ENCODE data around the gene NFATC3. TPM values are rescaled to one million over a fixed set of nuclear protein-coding genes. Genes with fewer than 3 reads are reported as not detected.

The NFATC3 gene
- total RNA-seq, 1 donor from 2014 or later, result 24.7 TPM

DNA sequence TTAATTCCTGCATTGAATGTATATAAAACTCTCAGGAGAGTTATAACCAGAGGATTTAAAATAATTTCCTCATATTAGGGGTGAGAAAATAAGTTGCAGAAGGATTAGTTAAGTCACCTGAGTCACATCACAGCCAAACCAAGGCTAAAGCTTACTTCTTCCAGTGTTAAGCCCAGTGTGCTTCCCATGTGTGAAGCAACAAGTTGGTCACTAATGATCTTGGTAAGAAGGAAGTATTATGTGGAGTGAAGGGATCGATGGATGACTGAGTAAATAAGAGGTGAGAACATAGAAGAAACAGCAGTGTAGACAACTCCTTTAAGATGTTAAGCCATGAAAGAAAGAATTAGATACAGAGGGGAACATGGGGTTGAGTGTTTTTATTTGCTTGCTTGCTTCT, 130.1 kb downstream of the NFATC3 start:
- DNase-seq (no peak), ATAC-seq (no peak)
- intact Hi-C loops (cut with micrococcal nuclease), result no loop called here

DNA sequence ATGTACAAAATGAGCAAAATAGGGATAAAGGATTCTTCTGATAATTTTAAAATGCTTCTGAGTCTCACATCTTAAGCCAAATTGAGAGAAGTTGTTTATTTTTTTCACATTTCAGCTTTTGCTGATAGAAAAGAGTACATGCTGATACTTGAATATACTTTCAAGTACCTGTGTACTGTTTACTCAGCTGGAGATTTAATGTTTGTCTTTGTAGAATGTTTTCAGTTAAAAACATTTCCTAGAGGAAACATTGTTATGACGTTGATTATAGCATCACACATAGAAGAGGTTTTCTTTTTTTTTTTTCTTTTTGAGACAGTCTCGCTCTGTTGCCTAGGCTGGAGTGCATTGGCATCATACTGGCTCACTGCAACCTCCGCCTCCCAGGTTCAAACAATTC, 131.1 kb downstream of the NFATC3 start:
- DNase-seq (no peak), ATAC-seq (no peak)
- intact Hi-C loops (cut with micrococcal nuclease), result no loop called here

- intact Hi-C loops (cut with micrococcal nuclease), result no loop called here
- DNase-seq (no peak), ATAC-seq (no peak)
Observed at GRCh38 chr16:68217506-68217905, 132.3 kb downstream of the NFATC3 start.

- no peak for DNase-seq
- intact Hi-C loops (cut with micrococcal nuclease), result loop anchor here (10.0 kb wide), 1 partner anchor 125 kb away; no protein-coding TSS in a partner anchor
- no peak for ATAC-seq
Observed at GRCh38 chr16:68219725-68220351, 134.7 kb downstream of the NFATC3 start.

DNA sequence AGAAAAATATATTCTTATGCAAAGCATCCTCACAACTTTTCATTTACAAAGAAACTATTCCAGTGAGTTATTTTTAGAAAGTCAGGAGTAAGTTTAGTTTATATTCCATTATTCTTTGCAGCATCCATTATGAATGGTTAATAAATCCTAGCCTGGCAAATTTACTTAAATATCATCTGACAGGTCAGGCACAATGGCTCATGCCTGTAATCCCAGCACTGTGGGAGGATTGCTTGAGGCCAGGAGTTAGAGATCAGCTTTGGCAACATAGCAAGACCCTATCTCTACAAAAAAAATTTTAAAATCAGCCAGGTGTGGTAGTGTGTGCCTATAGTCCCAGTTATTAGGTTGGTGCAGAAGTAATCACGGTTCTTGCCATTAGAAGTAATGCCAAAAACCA, 137.9 kb downstream of the NFATC3 start:
- intact Hi-C loops (cut with micrococcal nuclease), result loop anchor here (10.0 kb wide), 1 partner anchor 128 kb away; no protein-coding TSS in a partner anchor
- no peak for DNase-seq
- ATAC-seq, result no peak

DNA sequence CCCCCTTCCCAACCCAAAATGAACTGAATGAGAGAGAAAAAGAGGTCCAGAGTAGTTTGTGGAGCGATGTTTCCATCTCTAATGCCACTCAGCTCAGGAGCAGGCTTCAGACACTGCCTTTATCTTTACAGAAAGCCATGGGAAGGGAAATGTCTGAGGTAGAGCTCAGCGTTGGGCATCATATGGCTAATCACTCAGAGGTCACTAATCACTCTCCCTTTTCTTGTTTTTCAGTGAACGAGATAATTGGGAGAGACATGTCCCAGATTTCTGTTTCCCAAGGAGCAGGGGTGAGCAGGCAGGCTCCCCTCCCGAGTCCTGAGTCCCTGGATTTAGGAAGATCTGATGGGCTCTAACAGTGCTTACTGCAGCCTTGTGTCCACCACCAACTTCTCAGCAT, 140.9 kb downstream of the NFATC3 start:
- DNase-seq (no peak), ATAC-seq (no peak)
- intact Hi-C loops (cut with micrococcal nuclease), result loop anchor here (10.0 kb wide), 1 partner anchor 131 kb away; no protein-coding TSS in a partner anchor

- ATAC-seq (peak; percentile 23), DNase-seq (no peak)
- intact Hi-C loops (cut with micrococcal nuclease), result loop anchor here (10.0 kb wide), 1 partner anchor 132 kb away; no protein-coding TSS in a partner anchor
Observed at GRCh38 chr16:68227183-68227793, 142.1 kb downstream of the NFATC3 start.

DNA sequence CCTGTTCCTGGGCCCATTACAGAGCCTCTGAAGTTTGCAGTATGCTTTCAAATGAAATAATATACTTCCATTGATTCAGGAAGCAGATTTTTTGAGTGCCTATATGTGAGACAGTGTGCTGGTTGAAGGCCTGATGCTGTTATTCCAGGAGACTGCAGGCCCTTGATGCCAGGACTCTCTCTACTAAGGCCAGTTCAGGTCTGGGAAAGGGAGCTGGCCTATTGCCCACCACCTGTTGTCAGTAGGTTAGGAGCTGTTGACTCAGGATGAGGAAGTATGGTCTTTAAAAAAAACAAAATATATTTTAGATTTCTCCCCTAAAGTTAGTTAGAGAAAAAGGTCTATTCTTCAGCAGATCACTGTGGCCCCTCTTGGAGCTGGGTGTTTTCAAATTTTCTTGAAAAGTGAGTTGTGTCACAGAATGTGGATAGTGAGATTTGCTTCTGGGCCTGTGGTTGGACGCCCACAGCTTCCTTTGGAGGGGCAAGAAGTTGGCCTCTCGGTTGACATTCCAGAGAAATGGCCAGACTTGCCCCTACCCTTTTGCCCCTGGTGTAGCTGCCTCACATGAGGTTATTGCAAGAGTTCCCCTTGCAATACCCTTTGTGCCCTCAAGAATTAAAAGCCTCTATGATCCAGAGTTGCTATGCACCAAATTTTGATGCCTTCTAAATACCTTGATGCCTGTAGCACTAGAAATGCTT, 142.8 kb downstream of the NFATC3 start:
- intact Hi-C loops (cut with micrococcal nuclease), result loop anchor here (10.0 kb wide), 1 partner anchor 133 kb away; no protein-coding TSS in a partner anchor
- ATAC-seq (peak; percentile 25), DNase-seq (no peak)

DNA sequence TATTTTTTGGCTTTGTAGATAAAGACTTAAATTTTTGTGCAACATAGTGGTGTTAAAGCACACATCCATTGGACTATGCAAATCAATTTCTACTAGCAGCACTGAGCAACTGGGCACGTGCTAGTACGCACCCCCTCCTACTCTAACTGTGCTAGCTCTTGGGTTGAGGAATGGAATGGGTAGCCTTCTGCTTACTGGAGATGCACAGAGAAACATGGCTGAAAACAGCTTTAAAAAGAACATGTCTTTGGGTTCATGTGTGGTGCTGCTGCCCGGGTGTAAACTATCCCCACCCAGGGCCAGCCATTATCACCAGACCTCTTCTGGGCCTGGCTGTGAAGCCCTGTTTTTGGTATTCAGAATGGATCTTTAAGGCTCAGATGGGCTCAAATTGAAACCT, 143.5 kb downstream of the NFATC3 start:
- DNase-seq (no peak), ATAC-seq (no peak)
- intact Hi-C loops (cut with micrococcal nuclease), result loop anchor here (10.0 kb wide), 1 partner anchor 134 kb away; no protein-coding TSS in a partner anchor

GRCh38 chr16:68229431-68230175, 144.4 kb downstream of the NFATC3 start:
- no peak for DNase-seq
- intact Hi-C loops (cut with micrococcal nuclease), result loop anchor here (10.0 kb wide), 1 partner anchor 135 kb away; no protein-coding TSS in a partner anchor
- ATAC-seq, result peak; percentile 49

DNA sequence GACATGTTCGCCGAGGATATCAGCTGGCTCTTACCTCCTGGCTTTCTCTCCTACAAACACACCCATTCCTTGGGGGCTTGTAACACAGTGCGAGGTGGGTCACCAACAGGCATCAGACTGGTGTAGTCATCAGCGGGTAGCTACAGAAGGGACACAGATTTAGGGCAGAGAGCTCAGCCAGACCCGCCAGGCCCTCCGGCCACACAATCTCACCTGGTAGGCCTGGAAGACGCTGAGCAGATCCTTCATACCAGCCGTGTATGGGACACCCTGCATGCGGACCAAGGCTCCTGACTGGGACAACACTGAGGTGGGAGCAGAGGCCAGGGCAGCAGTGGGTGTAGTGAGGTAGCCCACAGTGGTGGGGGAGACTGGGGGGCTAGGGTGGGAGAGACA, 145.0 kb downstream of the NFATC3 start:
- no peak for ATAC-seq
- no peak for DNase-seq
- intact Hi-C loops (cut with micrococcal nuclease), result no loop called here

GRCh38 chr16:68230956-68231355, 145.8 kb downstream of the NFATC3 start:
- ATAC-seq, result no peak
- intact Hi-C loops (cut with micrococcal nuclease), result no loop called here
- no peak for DNase-seq

- no peak for DNase-seq
- intact Hi-C loops (cut with micrococcal nuclease), result no loop called here
Observed at GRCh38 chr16:68231384-68232136, 146.4 kb downstream of the NFATC3 start.

DNA sequence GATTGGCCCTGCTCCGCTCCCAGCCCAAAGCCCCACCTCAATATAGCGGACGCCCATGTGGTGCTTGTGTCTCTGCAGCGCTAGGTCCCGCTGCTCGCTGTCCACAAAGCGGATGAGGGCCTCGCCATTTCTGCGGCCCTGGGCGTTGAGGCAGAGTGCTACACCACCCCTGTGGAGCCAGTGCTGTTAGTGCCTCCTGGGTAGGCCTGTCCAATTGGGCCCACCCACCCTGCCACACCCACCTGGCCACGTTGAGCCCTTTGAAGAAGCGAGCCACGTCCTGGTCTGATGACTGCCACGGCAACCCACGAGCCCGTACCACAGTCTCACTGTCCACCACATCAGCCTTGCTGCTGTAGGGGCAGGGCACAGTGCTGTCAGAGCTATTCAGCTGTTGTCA, 147.2 kb downstream of the NFATC3 start:
- DNase-seq (no peak), ATAC-seq (no peak)
- intact Hi-C loops (cut with micrococcal nuclease), result no loop called here

More at GRCh38 chr16:68231384-68232136, 146.4 kb downstream of the NFATC3 start:
- ATAC-seq, result no peak

- ATAC-seq (no peak), DNase-seq (no peak)
- intact Hi-C loops (cut with micrococcal nuclease), result no loop called here
Observed at GRCh38 chr16:68233085-68233834, 148.1 kb downstream of the NFATC3 start.

GRCh38 chr16:68233835-68234187, 148.6 kb downstream of the NFATC3 start:
- intact Hi-C loops (cut with micrococcal nuclease), result no loop called here
- ATAC-seq (no peak), DNase-seq (no peak)

DNA sequence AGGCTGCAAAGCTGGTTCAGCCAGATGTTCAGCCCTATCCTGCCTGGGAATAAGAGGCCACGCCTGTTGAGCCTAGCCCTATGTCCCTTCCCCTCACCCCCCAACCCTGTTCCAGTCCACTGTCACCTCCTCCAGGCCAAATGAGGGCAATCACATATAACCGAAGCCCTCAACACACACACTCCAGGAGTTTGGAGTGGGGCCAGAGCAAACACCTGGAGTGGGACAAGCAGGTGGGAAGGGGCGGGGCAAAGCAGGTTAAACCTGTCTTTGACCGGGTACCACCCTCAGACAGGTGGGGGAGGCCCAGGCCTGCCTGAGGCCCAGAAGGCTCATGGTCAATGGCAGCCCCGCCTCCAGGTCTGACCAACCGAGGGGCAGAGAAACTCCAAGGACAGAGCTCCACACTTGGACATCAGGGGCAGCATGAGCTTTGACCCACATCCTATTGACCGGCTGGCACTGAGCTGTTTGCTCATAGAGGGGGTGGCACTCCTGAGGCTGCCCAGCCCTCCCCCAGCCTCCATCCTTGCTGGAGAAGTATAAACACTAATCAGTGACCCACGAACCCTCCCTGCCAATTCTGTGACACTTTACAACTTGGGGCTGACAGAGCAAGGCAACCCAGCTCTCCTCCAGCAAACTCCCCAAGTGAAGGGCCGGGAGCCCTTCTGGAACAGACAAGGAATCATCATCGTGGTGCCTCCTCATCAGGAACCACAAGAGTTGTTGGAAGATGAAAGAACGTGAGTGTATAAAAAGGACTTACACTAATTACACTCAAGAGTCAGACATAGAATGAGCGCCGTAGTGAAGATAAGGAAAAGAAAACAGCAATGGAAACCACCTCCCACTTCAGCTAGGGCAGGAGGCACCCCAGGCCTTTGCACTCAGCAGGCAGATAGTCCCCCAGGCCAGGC, 149.3 kb downstream of the NFATC3 start:
- intact Hi-C loops (cut with micrococcal nuclease), result no loop called here
- ATAC-seq, result no peak
- DNase-seq, result no peak

Data from left ventricle myocardium superior (tissue), 1 donor.